ENCODE results near the gene KRTAP10-6.

DNA sequence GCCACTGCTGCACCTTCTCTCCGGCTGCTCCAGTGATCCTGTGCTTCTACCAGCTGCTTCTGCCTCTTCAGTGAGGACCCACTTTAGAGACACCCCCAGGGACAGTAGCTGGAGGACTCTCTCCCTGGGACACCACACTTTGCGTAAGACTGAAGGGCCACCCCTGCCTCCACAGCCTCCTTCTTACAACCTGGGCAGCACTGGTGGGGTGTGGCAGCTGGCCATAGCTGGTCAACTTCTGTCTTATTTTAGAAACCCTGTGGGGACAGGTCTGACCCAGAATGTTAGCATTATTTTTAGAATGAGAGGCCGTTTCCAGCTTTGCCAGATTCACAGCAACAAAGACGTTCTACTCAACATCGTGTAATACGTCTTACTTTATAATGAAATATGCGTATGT is 33.5 kb upstream of the KRTAP10-6 start:
- no peak for TF ChIP-seq FOXK2 (IDR thresholded peaks at IDR 0.05)
- TF ChIP-seq BHLHE40 (IDR thresholded peaks at IDR 0.05; ENCODE audit: borderline replicate concordance) = no peak
- no peak for TF ChIP-seq SUZ12 (IDR thresholded peaks at IDR 0.05)
- TF ChIP-seq FOXM1 (IDR thresholded peaks at IDR 0.05; ENCODE audit: borderline replicate concordance) = no peak
- no peak for TF ChIP-seq SP1 (IDR thresholded peaks at IDR 0.05)
- no peak for TF ChIP-seq ZNF384 (IDR thresholded peaks at IDR 0.05)
- TF ChIP-seq ELF4 (IDR thresholded peaks at IDR 0.05) = no peak
- TF ChIP-seq, protein P1, sequence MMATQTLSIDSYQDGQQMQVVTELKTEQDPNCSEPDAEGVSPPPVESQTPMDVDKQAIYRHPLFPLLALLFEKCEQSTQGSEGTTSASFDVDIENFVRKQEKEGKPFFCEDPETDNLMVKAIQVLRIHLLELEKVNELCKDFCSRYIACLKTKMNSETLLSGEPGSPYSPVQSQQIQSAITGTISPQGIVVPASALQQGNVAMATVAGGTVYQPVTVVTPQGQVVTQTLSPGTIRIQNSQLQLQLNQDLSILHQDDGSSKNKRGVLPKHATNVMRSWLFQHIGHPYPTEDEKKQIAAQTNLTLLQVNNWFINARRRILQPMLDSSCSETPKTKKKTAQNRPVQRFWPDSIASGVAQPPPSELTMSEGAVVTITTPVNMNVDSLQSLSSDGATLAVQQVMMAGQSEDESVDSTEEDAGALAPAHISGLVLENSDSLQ (IDR thresholded peaks at IDR 0.05) = no peak
- no peak for TF ChIP-seq LEF1 (IDR thresholded peaks at IDR 0.05; ENCODE audit: borderline replicate concordance)
- no peak for TF ChIP-seq CTBP1 (IDR thresholded peaks at IDR 0.05; ENCODE audit: borderline replicate concordance)
